HT-29 (cell line): ENCODE data around the gene HSPA8. TPM values are rescaled to one million over a fixed set of nuclear protein-coding genes. Genes with fewer than 3 reads are reported as not detected.

Experiments used
- DNase-seq: peaks from one replicate; pipeline ENCODE4 v3.0.0-alpha.2; 2015; ENCODE audit warnings: low spot score
- small RNA-seq: library from RNA; depleted of rRNA; stranded (forward); fragments of <200 nt; gene quantifications from one replicate; pipeline ENCODE3, GENCODE V24; 2014
- total RNA-seq: library from RNA; depleted of rRNA; stranded (reverse); fragments of >200 nt; shearing (Covaris generic); gene quantifications from 2 replicates; pipeline ENCODE4 v1.2.3, GENCODE V29; 2014; rRNA removed

HSPA8 gene
- total RNA-seq, 1 experiment from 2014 or later, result 2,030 TPM

DNA sequence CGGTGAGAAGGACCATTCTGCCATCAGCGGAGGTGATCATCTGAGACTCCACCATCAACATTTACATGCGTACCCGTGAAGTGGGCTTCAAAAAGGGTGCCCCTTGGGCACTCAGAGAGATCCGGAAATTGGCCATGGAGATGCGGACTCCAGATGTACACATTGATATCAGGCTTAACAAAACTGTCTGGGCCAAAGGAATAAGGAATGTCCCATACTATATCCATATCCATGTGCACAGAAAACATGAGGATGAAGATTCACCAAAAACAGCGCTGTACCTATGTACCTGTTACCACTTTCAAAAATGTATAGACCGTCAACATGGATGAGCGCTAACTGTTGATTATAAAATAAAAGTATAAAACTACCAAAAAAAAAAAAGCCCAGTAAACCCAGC lies 10.8 kb downstream of the HSPA8 start:
- DNase-seq, result no peak

DNA sequence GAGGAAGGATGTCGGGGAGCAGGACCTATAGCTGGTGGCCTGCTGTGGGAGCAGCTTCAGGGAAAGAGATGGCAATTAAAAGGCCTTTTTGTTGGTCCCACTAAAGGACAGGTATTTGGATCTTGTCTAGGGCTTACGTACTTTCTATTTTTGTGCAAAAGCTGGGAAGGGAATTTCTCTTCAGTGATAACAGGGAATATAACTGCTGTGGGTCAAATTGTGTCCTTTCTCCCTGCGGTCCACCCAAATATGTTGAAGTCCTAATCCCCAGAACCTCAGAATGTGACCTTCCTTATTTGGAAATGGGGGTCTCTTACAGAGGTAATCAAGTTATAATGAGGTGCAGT lies 14.0 kb downstream of the HSPA8 start:
- DNase-seq, result no peak

DNA sequence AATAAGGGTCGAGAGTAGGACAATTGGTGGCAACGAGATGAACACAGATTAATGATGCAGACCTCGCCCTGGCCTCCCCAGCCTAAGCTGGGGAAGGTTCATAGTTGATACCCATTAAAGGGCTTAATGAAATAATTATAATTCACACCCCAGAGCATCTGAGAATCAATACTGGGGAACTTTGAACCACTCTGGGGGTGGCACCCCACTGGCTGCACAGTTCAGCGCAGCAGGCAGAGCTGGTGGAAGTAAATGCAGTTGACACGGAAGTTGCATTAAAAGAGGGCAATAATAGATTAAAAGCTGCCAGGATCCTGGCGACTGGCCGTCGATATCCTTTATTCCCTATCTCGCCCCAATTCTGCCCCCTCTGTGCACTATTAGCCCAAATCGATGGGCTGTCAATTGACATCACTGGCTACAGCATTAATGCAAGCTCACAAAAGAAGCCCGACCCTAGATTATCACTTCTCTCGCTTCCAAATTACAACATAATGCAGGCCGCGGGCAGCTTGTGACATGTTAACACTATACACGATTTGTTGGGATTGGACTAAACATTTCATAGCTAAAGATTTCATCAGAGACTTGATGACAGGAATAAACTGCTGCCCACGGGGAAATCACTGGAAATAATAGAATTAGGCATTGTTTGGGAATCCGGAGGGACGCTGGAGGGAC lies 14.5 kb downstream of the HSPA8 start:
- no peak for DNase-seq

DNA sequence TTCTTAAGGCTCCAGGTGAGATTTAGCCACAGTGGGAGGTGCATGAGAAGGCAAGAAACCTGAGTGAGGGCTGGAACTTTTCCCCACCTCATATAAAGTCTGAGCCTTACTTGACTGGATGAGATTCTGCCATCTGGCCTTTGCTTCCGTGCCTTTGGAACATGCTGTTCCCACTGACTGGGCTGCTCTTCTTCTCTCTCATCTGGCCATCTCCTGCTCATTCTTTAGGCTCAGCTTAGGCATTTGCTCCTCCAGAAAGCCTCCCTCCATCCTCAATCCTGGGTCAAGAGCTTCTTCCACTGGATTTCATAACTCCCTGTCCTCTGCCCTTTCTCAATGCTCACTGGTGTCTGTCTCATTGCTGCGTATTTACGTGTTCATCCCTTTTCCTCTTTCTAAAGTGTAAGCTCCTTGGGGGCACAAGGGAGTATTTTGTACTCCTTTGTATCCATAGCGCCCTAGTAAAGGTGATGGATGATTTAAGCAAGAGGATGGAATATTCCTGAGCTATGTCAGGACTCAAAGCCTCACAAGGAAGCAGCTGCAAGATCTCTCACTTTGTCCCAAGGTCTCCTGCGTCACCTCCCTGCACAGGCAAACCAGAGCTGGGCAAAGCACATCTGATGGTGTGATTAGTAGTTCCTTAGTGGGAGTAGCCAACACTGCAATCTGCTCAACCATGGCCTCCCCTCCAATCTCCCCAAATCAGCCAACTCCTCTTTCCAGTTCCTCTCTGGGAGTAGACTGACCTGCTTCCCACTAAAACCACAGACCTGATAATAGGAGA lies 15.3 kb downstream of the HSPA8 start:
- no peak for DNase-seq

DNA sequence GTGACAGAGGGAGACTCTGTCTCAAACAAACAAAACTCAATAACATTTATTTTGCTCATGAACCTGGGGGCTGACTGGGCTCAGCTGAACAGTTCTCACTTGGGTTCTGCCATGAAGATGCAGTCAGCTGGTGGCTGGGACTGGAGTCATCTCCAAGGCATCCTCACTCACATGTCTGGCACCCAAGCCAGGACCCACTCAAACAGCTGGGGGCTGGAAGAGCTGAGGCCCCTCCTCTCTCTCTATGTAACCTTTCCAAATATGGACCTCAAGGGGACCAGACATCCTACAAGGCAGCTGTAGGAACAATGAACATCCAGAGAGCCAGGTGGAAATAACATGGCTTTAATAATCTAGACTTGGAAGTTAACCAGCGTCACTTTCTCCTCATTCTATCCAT lies 16.8 kb downstream of the HSPA8 start:
- no peak for DNase-seq

DNA sequence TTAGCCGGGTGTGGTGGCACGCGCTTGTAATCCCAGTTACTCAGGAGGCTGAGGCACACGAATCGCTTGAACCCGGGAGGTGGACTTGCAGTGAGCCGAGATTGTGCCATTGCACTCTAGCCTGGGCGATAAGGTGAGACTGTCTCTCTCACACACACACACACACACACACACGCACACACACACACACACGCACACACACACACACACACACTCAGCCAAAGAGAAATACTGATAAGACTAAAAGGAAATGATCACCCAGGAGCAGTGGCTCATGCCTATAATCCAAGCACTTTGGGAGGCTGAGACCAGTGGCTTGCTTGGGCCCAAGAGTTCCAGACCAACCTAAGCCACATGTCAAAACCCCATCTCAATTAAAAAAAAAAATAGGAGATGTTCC lies 20.8 kb downstream of the HSPA8 start:
- DNase-seq, result no peak

DNA sequence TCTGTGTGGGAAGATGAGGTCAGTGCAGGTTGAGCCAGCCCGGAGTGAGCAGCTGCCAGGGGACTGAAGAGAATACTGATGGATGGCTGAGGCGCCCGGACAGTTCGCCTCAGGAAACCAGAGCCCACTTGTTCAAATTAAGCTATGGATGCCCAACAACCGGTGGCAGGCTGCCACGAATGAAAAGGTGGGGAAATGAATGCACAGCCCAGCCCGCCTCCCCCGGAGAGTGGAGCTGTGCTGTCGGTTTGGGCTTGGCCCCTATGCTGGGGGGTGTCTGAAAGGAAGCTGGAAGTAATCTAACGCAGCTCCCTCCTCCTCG lies 21.9 kb downstream of the HSPA8 start:
- DNase-seq, result no peak

DNA sequence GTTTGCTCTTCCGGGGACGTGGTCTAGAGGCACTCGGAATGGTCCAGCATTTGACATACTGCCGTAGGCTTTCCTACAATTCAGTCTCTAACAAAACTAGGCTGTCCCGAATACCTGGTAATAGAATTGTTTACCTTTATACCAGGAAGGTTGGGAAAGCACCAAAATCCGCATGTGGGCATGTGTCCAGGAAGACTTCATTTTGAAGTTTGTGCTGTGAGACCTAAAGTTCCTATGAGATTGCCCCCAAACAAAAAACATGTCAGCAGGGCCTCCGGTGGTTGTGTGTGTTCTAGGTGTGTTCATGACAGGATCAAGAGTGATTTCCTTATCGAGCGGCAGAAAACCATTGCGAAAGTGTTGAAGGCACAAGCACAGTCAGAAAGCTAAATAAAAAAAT lies 26.1 kb downstream of the HSPA8 start:
- DNase-seq, result no peak

DNA sequence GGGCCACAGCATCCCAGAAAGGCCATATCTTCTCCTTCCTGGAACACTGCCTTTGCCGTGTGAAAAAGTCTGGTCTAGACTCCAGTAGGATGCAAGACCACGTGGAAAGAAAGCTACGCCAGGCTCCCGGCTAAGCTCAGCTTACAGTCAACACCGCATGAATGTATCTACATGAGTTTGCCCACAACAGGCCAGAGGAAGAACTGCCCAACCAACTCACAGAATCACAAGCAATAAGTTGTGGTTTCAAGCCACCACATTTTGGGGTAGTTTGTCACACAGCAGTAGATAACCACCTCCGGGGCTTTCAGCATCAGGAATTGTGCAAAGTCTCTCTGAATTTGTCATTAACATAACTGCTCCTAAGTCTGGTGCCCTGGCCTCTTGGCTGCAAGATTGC lies 27.3 kb downstream of the HSPA8 start:
- DNase-seq, result no peak

DNA sequence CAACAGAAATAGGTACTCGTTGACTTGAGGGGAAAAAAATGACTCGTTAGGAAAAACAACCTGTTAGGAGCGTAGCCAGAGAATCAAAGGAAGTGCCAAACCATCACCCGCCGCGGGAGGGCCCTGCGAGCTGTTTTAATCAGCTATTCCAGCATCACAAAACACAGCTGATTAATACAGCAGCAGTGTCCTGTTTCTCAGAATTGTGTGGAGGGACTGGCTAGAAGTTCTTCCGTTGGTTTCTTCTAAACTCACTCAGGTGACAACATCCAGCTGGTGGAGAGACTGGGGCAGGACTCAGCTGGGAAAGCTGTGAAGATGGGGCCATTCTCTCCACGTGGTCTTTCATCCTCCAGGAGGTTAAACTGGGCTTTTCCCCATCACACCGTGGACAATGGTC lies 28.0 kb downstream of the HSPA8 start:
- no peak for DNase-seq

DNA sequence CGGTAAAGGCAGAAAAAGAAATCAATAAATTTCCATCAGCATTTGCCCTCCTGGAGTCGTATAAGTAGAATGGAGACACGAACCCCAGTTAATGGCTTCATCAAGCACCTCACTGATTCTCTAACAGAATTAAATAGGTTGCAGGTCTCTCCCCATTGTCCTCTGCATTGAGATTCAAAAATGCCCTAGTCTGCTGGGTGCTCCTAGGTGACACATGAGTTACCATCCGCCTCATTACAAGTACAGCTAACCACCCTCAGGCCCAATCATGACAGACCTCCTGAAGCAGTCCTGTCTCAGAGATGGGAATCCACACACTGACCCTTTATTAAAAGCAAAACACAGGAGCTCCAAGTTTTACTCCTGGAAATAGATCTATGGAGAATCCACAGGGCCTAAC lies 31.4 kb downstream of the HSPA8 start:
- DNase-seq, result no peak

DNA sequence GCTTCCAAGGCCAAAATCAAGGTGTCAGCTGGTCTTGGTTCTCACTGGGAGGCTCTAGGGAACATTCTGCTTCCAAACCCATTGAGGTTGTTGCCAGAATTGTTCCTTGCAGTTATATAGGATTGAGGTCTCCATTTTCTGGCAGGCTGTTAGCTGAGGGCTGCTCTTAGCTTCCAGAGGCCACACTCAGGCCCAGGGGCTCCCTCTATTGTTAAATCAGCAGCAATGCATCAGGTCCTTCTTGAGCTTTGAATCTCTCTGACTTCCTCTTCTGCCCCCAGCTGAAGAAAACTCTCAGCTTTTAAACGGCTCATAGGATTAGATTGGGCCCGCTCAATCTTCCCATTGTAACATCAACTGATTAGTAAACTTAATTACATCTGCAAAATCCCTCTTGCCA lies 41.0 kb downstream of the HSPA8 start:
- DNase-seq, result peak; percentile 59

DNA sequence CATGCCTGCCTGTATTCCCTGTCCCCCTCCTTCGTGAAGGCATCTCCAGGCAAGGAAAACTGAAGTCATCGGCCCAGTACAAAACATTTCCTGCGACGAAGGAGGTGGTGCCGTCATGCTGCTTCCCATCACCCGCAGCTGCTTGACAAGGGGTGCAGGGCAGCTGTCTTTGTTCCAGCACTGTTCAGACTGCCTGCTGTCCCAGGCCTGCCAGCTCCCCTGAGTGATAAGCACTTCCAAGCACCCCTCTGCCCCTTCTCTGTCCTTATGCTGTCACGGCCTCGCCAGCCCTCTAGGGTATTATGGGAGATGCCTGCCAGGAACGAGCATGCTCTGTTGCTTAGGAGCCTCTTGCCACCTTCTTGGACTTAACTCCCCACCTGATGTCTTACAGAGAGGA lies 43.2 kb downstream of the HSPA8 start:
- no peak for DNase-seq

DNA sequence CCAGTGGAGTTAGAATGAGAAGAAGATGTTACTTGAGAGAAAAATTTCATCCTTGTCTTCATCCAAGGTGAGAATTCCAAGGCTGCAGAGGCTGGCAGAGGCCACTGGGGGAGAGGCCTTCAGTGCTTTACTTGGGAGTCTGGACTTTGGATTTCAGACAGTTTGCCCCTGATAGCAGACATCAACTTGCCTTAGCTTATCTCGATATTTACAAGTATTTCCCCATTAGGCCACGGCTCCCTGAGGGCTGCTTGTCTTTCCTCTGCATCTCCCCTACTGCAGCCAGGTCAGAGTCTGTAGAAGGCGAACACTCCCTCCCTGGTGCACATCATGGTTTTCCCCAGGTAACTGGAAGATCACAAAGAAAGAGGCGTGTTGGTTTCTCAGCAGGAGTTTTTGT lies 50.4 kb downstream of the HSPA8 start:
- no peak for DNase-seq

Small RNA genes within 50 kb of the gene (small RNA-seq; reads per million reads assigned to genes)
- gene RPL31P47 (not detected), gene SNORD14C (not detected), gene SNORD14D (not detected), gene SNORD14E (353 reads per million, percentile 98 among the genes with 10 or more reads in this experiment)

Other genes starting within 250 kb of the HSPA8 start
- gene CRTAM, start 223.6 kb downstream of the HSPA8 start, total RNA-seq, result not detected in 2 replicates
- 0.26 and 0.28 TPM in 2 replicates for gene JHY, start 179.4 kb downstream of the HSPA8 start, total RNA-seq
- not detected in 2 replicates for gene BSX, start 80.3 kb downstream of the HSPA8 start, total RNA-seq
- gene CLMP, start 133.1 kb upstream of the HSPA8 start, total RNA-seq, result not detected in 2 replicates